BE2C (cell line): Measurements from ENCODE around the gene CHD3.
"Not testable (repeated sequence)": the region's sequence is repeated elsewhere in the genome, so short reads cannot be mapped to it uniquely, and the experiment has no call there.

Experiments used
- DNase-seq: peaks from one replicate; pipeline ENCODE4 v3.0.0-alpha.2; 2020
- H3K27me3 ChIP-seq: fragments of 250-450 bp; sonication (Bioruptor Pico); 2 replicates; pipeline ENCODE4 v1.5.1; 2020; ENCODE audit warnings: mild to moderate bottlenecking
- H3K36me3 ChIP-seq: fragments of 250-450 bp; sonication (Bioruptor Pico); 2 replicates; pipeline ENCODE4 v1.5.1; 2020; ENCODE audit warnings: mild to moderate bottlenecking
- H3K4me1 ChIP-seq: fragments of 250-450 bp; sonication (Bioruptor Pico); 2 replicates; pipeline ENCODE4 v1.5.1; 2020
- H3K4me3 ChIP-seq: 2 replicates; pipeline ENCODE4 v1.5.1; 2011; ENCODE audit warnings: low read depth, low read length
- H3K9me3 ChIP-seq: fragments of 250-450 bp; sonication (Bioruptor Pico); 2 replicates; pipeline ENCODE4 v1.5.1; 2020
- CTCF ChIP-seq: IDR thresholded peaks from 2 replicates; pipeline ENCODE4 v1.5.1; 2012; ENCODE audit warnings: mild to moderate bottlenecking, low read depth, low read length

Gene CHD3

DNA sequence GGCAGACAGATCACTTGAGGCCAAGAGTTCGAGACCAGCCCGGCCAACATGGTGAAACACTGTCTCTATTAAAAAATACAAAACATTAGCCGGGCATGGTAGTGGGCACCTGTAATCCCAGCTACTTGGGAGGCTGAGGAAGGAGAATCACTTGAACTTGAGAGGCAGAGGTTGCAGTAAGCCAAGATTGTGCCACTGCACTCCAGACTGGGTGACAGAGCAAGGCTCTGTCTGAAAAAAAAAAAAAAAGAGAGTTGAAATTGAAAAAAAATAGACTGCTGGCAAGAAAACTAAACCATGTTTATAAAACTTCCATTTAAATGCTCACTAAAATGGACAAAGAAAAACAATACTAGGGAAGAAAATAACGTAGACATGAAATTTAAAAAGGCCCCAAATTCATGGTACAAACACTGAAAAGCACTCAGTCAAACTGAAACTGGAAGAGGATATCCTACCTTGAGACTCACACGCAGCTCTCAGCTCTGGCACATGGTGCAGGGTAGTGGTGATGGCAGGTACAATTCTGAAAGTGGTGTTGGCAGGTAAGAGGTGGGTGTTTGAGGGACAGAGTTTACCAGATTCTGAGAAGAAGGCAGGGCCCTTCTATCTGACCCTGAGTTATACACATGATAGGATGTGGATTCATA, 62.7 kb downstream of the CHD3 start:
- Histone ChIP-seq H3K36me3 (no peaks in the 10 kb centered on the region), H3K9me3 (no peaks in the 10 kb centered on the region), H3K4me3 (no peak overlapping the region), H3K27me3 (no peaks in the 10 kb centered on the region), H3K4me1 (no peaks in the 10 kb centered on the region)
- TF ChIP-seq CTCF, result no peak
- DNase-seq, result no peak

- H3K36me3 ChIP-seq, H3K9me3 ChIP-seq, H3K27me3 ChIP-seq, H3K4me1 ChIP-seq, H3K4me3 ChIP-seq, DNase-seq: not testable (repeated sequence)
Observed at GRCh38 chr17:7953266-7953665, 64.7 kb downstream of the CHD3 start.

DNA sequence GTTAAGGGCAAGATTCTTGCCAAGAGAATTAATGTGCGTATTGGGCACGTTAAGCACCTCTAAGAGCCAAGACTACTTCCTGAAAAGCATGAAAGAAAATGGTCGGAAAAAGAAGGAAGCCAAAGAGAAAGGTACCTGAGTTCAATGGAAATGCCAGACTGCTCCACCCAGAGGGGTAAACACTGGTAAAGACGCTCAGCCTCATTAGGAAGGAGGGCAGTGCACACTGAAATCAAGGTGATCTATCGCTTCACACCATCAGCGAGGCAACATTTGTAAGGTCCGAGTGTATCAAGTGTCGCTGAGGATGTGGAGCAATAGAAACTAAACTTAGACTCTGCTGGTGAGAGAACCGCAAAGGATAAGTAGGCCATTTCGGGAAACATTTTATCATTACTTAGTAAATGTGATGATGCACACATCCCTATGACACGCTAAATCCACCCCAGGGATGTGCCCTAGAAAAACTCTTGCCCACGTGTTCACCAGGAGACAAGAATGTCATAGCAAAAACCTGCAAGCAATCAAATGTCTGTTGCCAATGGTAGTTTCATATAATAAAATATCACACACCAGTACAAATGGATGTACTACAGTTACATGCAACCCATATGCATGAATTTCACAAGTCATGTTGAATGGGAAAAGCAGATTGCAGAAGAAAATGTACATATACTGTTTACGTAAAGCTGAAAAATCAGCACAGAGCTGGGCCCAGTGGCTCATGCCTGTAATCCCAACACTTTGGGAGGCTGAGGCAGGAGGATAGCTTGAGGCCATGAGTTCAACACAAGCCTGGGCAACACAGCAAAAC, 67.0 kb downstream of the CHD3 start:
- Histone ChIP-seq H3K27me3 (no peaks in the 10 kb centered on the region), H3K4me1 (no peaks in the 10 kb centered on the region), H3K9me3 (no peaks in the 10 kb centered on the region), H3K4me3 (no peak overlapping the region), H3K36me3 (no peaks in the 10 kb centered on the region)
- no peak for DNase-seq
- no peak for TF ChIP-seq CTCF

DNA sequence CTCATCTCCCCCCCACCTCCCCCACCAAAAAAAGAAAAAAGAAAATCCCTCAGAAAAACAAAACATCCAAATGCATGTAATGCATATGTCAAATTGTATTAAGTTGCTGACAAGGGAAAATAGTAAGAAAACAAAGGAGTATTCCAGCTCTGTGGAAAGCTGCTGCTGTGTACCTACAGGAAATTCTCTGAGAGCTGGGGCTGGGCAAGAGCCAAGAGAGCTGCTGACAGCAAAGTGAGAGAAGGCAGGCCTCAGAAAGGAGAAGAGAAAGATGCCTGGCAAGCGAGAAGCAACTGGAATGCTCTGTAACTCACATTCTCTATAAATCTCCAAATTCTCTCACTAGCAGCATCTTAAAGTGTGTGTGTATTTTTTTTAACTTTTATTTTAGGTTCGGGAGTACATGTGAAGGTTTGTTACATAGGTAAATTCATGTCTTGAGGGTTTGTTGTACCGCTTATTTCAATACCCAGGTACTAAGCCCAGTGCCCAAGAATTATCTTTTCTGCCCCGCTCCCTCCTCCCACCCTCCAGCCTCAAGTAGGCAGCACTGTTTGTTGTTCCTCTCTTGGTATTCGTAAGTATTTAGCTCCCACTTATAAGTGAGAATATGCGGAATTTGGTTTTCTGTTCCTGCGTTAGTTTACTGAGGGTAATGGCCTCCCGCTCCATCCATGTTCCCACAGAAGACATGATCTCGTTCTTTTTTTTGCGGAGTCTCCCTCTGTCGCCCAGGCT, 67.8 kb downstream of the CHD3 start:
- Histone ChIP-seq H3K9me3 (no peaks in the 10 kb centered on the region), H3K4me1 (no peaks in the 10 kb centered on the region), H3K27me3 (no peaks in the 10 kb centered on the region), H3K4me3 (no peak overlapping the region), H3K36me3 (no peaks in the 10 kb centered on the region)
- DNase-seq, result peak; percentile 7
- TF ChIP-seq CTCF, result no peak

DNA sequence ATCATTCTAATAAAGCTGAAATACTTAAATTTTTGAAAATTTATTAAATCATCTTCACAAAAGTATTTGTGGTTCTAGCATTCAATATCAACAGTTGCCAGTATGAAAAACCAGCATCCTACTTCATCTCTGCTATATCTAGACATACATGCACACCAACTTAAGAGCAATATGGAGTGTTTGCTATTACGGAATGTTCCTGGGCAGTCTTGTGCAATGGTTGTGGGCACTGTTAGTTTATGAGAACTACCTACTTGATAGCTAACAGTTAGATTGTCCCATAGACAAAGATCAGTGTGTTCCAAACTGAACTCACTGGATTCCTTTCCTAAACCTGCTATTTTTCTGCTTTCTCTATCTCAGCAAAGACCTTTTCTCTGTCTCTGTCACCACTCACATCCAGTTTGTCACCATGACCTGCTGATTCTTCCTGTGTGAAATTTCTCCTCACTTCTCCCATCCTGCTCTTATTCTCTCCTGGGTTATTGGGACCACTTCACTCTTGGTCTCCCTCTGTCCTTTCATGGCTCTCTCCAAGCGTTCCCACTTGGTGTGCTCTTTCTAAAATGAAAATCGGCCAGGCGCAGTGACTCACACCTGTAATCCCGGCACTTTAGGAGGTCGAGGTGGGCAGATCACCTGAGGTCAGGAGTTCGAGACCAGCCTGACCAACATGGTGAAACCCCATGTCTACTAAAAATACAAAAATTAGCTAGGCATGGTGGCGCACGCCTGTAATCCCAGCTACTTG, 71.1 kb downstream of the CHD3 start:
- DNase-seq, result no peak
- no peaks in the 10 kb centered on the region for H3K9me3 ChIP-seq
- H3K27me3 ChIP-seq, result no peaks in the 10 kb centered on the region
- TF ChIP-seq CTCF, result no peak
- no peak overlapping the region for H3K4me3 ChIP-seq
- no peaks in the 10 kb centered on the region for H3K4me1 ChIP-seq
- no peaks in the 10 kb centered on the region for H3K36me3 ChIP-seq

- H3K27me3 ChIP-seq, result no peaks in the 10 kb centered on the region
- H3K4me1 ChIP-seq, result no peaks in the 10 kb centered on the region
- H3K9me3 ChIP-seq, result no peaks in the 10 kb centered on the region
- H3K36me3 ChIP-seq, result no peaks in the 10 kb centered on the region
- TF ChIP-seq CTCF, result no peak
- no peak for DNase-seq
- H3K4me3 ChIP-seq, result no peak overlapping the region
Observed at GRCh38 chr17:7961421-7961820, 72.8 kb downstream of the CHD3 start.
